ENCODE measurements around the gene REEP5. TPM values are rescaled to one million over a fixed set of nuclear protein-coding genes. Genes with fewer than 3 reads are reported as not detected.

The REEP5 gene
- total and polyA plus RNA-seq, 2 of the 13 experiments (the other 11 are each of a cell fraction or from before 2014, with no cell fraction given) = 49.4 to 239 TPM

GRCh38 chr5:112876362-112876761, 45.7 kb downstream of the REEP5 start:
- Histone ChIP-seq H3K4me3 (replicated peaks in 1 of 3; ENCODE audit: insufficient read depth in 1 of 3, low read depth in 2 of 3, low read length in 3 of 3) (no peak overlapping the region), H3K27ac (ENCODE audit: extremely low read length, insufficient read depth, low read length) (no peak overlapping the region), H3K36me3 (replicated peaks in 1 of 2; ENCODE audit: control insufficient read depth in 1 of 2, insufficient read depth in 2 of 2, low read length in 2 of 2) (peaks cover 3 to 33% of the 10 kb centered on the region in 2 experiments; a peak in 4 of 5 replicates), H2AFZ (ENCODE audit: low read length) (no peak overlapping the region), H3K9me3 (ENCODE audit: low read length) (no peaks in the 10 kb centered on the region), H3K79me2 (ENCODE audit: insufficient read depth, low read length) (no peaks in the 10 kb centered on the region), H3K9ac (ENCODE audit: insufficient read depth, low read depth, low read length) (no peak overlapping the region), H3K4me2 (ENCODE audit: low read depth, low read length) (no peak overlapping the region), H3K27me3 (ENCODE audit: control insufficient read depth in 1 of 2, insufficient read depth in 2 of 2, low read length in 2 of 2) (no peaks in the 10 kb centered on the region; a peak in 1 of 5 replicates), H3K4me1 (ENCODE audit: insufficient read depth, low read length) (no peaks in the 10 kb centered on the region), H4K20me1 (ENCODE audit: insufficient read depth, low read length) (no peaks in the 10 kb centered on the region)
- POLR2A ChIA-PET = interaction anchor here (1.4 kb wide), 1 partner anchor 16 kb away, joined by 3 read pairs; the partner anchor contains the start of gene SRP19
- ATAC-seq (no peak), DNase-seq (ENCODE audit: low spot score) (no peak), FAIRE-seq (no peak)
- CTCF ChIA-PET (ENCODE audit: low intra/inter-chr PET ratio, low total read pairs) = no interaction called here
- intact Hi-C loops (cut with micrococcal nuclease; ENCODE audit: unreplicated experiment) = no loop called here
- no peak for TF ChIP-seq ISL2 (CRISPR knock-in tag; IDR thresholded peaks at IDR 0.05)
- TF ChIP-seq ARNT (IDR thresholded peaks at IDR 0.05) = no peak
- no peak for TF ChIP-seq PHF21A (CRISPR knock-in tag; IDR thresholded peaks at IDR 0.05)
- BruUV-seq (replicated peaks) = no TSS peak
- in situ Hi-C loops (cut with HindIII; ENCODE audit: extremely low pct_ligation_motif_present, low pct_unique_long_range_greater_than_20kb) = no loop called here
- WGBS (ENCODE audit: low lambda C conversion rate) = 92% methylated on average over 2 of the region's 2 CpGs

DNA sequence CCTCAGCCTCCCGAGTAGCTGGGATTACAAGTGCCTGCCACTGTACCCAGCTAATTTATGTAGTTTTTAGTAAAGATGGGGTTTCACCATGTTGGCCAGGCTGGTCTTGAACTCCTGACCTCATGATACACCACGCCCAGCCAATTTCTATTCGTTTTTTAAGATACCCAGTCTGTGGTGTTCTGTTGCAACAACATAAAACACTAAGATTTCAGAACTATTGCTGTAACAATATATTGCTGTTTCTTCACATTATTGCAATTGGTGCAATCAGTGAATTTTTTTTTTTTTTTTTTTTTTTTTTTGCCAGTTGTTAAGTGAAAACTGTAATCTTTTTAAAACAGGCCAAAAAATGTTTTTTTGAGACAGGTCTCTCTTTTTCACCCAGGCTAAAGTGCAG, 51.1 kb downstream of the REEP5 start:
- H3K36me3 ChIP-seq (replicated peaks in 1 of 2; ENCODE audit: control insufficient read depth in 1 of 2, insufficient read depth in 2 of 2, low read length in 2 of 2) = peaks cover 5 to 16% of the 10 kb centered on the region in 2 experiments; a peak in 3 of 5 replicates
- in situ Hi-C loops (cut with HindIII; ENCODE audit: extremely low pct_ligation_motif_present, low pct_unique_long_range_greater_than_20kb) = no loop called here
- H3K27me3 ChIP-seq (ENCODE audit: control insufficient read depth in 1 of 2, insufficient read depth in 2 of 2, low read length in 2 of 2) = no peaks in the 10 kb centered on the region
- no peak overlapping the region for H3K4me2 ChIP-seq (ENCODE audit: low read depth, low read length)
- no peak overlapping the region for H3K4me3 ChIP-seq (replicated peaks in 1 of 3; ENCODE audit: insufficient read depth in 1 of 3, low read depth in 2 of 3, low read length in 3 of 3)
- H3K27ac ChIP-seq (ENCODE audit: extremely low read length, insufficient read depth, low read length) = no peak overlapping the region
- ChIA-PET POLR2A (no interaction called here), CTCF (ENCODE audit: low intra/inter-chr PET ratio, low total read pairs) (no interaction called here)
- ATAC-seq = no peak
- no TSS peak for BruUV-seq (replicated peaks)
- H2AFZ ChIP-seq (ENCODE audit: low read length) = no peak overlapping the region
- H4K20me1 ChIP-seq (ENCODE audit: insufficient read depth, low read length) = no peaks in the 10 kb centered on the region
- no peak overlapping the region for H3K9ac ChIP-seq (ENCODE audit: insufficient read depth, low read depth, low read length)
- peaks cover 9% of the 10 kb centered on the region; the same call in 1 of the 2 replicates for H3K4me1 ChIP-seq (ENCODE audit: insufficient read depth, low read length)
- H3K9me3 ChIP-seq (ENCODE audit: low read length) = no peaks in the 10 kb centered on the region
- intact Hi-C loops (cut with micrococcal nuclease; ENCODE audit: unreplicated experiment) = no loop called here
- no peak for TF ChIP-seq PRDM15 (CRISPR knock-in tag; IDR thresholded peaks at IDR 0.05)
- TF ChIP-seq NCOR1 (IDR thresholded peaks at IDR 0.05; ENCODE audit: borderline replicate concordance, low read length) = no peak
- TF ChIP-seq ZNF33B (CRISPR knock-in tag; IDR thresholded peaks at IDR 0.05) = no peak
- TF ChIP-seq RFX3 (CRISPR knock-in tag; IDR thresholded peaks at IDR 0.05) = no peak
- no peak for TF ChIP-seq MIER2 (CRISPR knock-in tag; IDR thresholded peaks at IDR 0.05)
- TF ChIP-seq SRY (CRISPR knock-in tag; IDR thresholded peaks at IDR 0.05) = no peak
- TF ChIP-seq MAFK (conservative IDR thresholded peaks at IDR 0.05 in 1 of 2, IDR thresholded peaks at IDR 0.05 in 1 of 2; ENCODE audit: low read length in 2 of 2) = no peak
- TF ChIP-seq RARG (CRISPR knock-in tag; IDR thresholded peaks at IDR 0.05; ENCODE audit: low read depth) = no peak
- FAIRE-seq = no peak
- 78% methylated on average over 3 of the region's 3 CpGs for WGBS (ENCODE audit: low lambda C conversion rate)
- H3K79me2 ChIP-seq (ENCODE audit: insufficient read depth, low read length) = no peaks in the 10 kb centered on the region
- DNase-seq (ENCODE audit: low spot score) = no peak
